GM19193 (cell line): ENCODE data around the gene MARCHF6.

ENCODE experiments used
- POLR2A ChIP-seq: IDR thresholded peaks from 4 replicates; pipeline ENCODE4 v1.6.1; 2011; ENCODE audit not compliant: insufficient read depth, insufficient read length; ENCODE audit errors: extremely low read depth

The MARCHF6 gene, protein sequence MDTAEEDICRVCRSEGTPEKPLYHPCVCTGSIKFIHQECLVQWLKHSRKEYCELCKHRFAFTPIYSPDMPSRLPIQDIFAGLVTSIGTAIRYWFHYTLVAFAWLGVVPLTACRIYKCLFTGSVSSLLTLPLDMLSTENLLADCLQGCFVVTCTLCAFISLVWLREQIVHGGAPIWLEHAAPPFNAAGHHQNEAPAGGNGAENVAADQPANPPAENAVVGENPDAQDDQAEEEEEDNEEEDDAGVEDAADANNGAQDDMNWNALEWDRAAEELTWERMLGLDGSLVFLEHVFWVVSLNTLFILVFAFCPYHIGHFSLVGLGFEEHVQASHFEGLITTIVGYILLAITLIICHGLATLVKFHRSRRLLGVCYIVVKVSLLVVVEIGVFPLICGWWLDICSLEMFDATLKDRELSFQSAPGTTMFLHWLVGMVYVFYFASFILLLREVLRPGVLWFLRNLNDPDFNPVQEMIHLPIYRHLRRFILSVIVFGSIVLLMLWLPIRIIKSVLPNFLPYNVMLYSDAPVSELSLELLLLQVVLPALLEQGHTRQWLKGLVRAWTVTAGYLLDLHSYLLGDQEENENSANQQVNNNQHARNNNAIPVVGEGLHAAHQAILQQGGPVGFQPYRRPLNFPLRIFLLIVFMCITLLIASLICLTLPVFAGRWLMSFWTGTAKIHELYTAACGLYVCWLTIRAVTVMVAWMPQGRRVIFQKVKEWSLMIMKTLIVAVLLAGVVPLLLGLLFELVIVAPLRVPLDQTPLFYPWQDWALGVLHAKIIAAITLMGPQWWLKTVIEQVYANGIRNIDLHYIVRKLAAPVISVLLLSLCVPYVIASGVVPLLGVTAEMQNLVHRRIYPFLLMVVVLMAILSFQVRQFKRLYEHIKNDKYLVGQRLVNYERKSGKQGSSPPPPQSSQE

GRCh38 chr5:10353241-10354047, at the start of gene MARCHF6:
Gene MARCHF6 (plus strand): TSS chr5:10353695. CDS start chr5:10353899, 204 bp downstream.
- TF ChIP-seq POLR2A = peak; percentile 95

- TF ChIP-seq POLR2A = no peak
These were observed 49.8 kb upstream of the MARCHF6 start for GRCh38 chr5:10303699-10304170.

GRCh38 chr5:10304932-10305331, 48.6 kb upstream of the MARCHF6 start:
- TF ChIP-seq POLR2A = no peak

- no peak for TF ChIP-seq POLR2A
These were observed 47.4 kb upstream of the MARCHF6 start for GRCh38 chr5:10306114-10306513.

DNA sequence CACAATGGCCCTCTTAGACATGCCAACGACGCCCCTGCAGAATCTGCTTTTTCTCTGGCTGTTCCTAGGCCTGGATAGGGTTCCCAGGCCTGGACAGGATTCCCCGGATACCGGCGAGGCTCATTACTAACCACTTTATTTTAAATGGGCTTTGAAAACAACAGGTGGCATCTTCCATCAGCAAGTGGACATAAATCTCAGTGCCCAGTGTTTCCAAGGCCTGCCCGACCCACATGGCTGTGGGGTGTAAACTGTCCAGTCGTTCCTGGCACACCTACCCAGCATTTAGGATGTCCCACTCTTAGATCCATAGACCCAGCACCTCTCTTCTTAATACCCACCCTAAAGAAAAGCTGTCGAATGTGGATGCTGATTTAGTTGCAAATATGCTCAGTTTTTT, 46.7 kb upstream of the MARCHF6 start:
- no peak for TF ChIP-seq POLR2A

- no peak for TF ChIP-seq POLR2A
These were observed 46.0 kb upstream of the MARCHF6 start, which contains the start of gene CMBL for GRCh38 chr5:10307206-10308148. Gene CMBL (minus strand): TSS chr5:10307902. CDS start chr5:10290762, 17,140 bp downstream.

DNA sequence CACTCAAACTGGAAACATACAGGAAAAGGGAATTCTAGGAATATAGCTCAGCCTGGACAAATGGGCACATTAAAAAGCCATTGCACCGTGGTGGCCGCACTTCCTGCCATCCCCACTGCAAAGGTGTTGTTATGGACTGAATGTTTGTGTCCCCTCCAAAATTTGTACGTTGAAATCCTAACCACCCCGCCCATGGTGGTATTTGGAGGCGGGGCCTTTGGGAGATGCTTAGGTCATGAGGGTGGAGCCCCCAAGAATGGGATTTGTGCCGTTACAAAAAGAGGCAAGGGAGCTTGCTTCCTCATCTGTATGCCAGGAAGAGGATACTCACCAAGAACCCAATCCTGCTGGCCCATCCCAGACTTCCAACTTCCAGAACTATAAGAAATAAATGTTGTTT, 44.7 kb upstream of the MARCHF6 start:
- TF ChIP-seq POLR2A = no peak

GRCh38 chr5:10310066-10310779, 43.3 kb upstream of the MARCHF6 start:
- TF ChIP-seq POLR2A = no peak

- no peak for TF ChIP-seq POLR2A
These were observed 41.7 kb upstream of the MARCHF6 start for GRCh38 chr5:10311595-10312425.

DNA sequence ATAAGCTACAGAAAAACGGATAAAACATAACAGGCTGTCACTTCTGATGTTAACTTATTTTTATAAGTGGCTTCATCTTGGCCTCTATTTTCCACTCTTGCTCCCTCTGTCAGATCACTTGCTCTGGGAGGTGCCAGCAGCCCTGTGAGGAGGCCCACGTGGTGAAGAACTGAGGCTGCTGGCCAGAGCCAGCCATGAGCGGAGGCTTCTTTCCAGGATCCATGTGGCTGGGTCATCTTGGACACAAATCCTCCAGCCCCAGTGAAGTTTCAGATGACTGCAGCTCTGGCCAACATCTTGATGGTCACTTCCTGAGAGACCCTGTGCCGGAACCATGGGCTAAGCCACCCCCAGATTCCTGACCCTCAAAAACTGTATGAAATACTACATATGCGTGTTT, 38.3 kb upstream of the MARCHF6 start:
- no peak for TF ChIP-seq POLR2A

- TF ChIP-seq POLR2A = no peak
These were observed 37.5 kb upstream of the MARCHF6 start for GRCh38 chr5:10315824-10316509.
